Suprapubic skin (tissue), 4 donors: ENCODE measurements around the gene COQ8A.

ENCODE experiments used
- CTCF ChIP-seq, 2 donors: fragments of 200-600 bp in 1 of 2; fragments of 450-650 bp in 1 of 2; sonication (generic) in 1 of 2; IDR thresholded peaks; one replicate each; pipeline ENCODE4 v1.5.1; 2016 to 2019; ENCODE audit warnings: antibody characterized with exemption in 2 of 2, mild to moderate bottlenecking in 1 of 2, moderate library complexity in 1 of 2
- POLR2A ChIP-seq, 2 donors: fragments of 450-650 bp; IDR thresholded peaks; one replicate each; pipeline ENCODE4 v1.6.1; 2017; ENCODE audit warnings: antibody characterized with exemption in 2 of 2, mild to moderate bottlenecking in 2 of 2, moderate library complexity in 2 of 2
- POLR2AphosphoS5 ChIP-seq, 3 donors: sonication (generic); formaldehyde crosslinking; IDR thresholded peaks; one replicate each; pipeline ENCODE4 v1.6.1; 2017; ENCODE audit warnings: antibody characterized with exemption in 3 of 3

GRCh38 chr1:226964611-226965486 is 24.8 kb downstream of the COQ8A start:
- TF ChIP-seq CTCF (IDR thresholded peaks at IDR 0.05): no peak
- TF ChIP-seq POLR2AphosphoS5 (IDR thresholded peaks at IDR 0.05): no peak
- no peak for TF ChIP-seq POLR2A (IDR thresholded peaks at IDR 0.05)
